ACC112 (cell line): ENCODE measurements around the gene PRSS53.

Experiments
- H2AFZ ChIP-seq: fragments of 200-600 bp; sonication (generic); one replicate; pipeline ENCODE4 v1.6.0; 2017; ENCODE audit warnings: antibody characterized with exemption, low read length; ENCODE audit not compliant: unreplicated experiment
- H3K27ac ChIP-seq: fragments of 200-600 bp; sonication (generic); 2 replicates; pipeline ENCODE4 v1.5.1; 2014; ENCODE audit warnings: low read depth, mild to moderate bottlenecking, antibody characterized with exemption, low read length, moderate library complexity
- H3K27me3 ChIP-seq: fragments of 200-600 bp; sonication (generic); 2 replicates; pipeline ENCODE4 v1.6.1; 2014; ENCODE audit warnings: mild to moderate bottlenecking, antibody characterized with exemption, low read length, moderate library complexity, mixed read lengths; ENCODE audit not compliant: insufficient read depth
- H3K36me3 ChIP-seq: fragments of 200-600 bp; sonication (generic); 2 replicates; pipeline ENCODE4 v1.6.1; 2016; ENCODE audit warnings: mild to moderate bottlenecking, antibody characterized with exemption, low read length, moderate library complexity, mixed read lengths; ENCODE audit not compliant: insufficient read depth
- H3K4me1 ChIP-seq: fragments of 200-600 bp; sonication (generic); one replicate; pipeline ENCODE4 v1.6.1; 2016; ENCODE audit warnings: low read length, mixed read lengths; ENCODE audit not compliant: insufficient read depth, unreplicated experiment, control insufficient read depth
- H3K4me3 ChIP-seq: fragments of 200-600 bp; sonication (generic); 2 replicates; pipeline ENCODE4 v1.5.1; 2014; ENCODE audit warnings: mild to moderate bottlenecking, low read depth, low read length
- H3K79me2 ChIP-seq: fragments of 200-600 bp; sonication (generic); one replicate; pipeline ENCODE4 v1.6.0; 2016; ENCODE audit warnings: low read length; ENCODE audit not compliant: control insufficient read depth, unreplicated experiment, insufficient read depth

The PRSS53 gene

DNA sequence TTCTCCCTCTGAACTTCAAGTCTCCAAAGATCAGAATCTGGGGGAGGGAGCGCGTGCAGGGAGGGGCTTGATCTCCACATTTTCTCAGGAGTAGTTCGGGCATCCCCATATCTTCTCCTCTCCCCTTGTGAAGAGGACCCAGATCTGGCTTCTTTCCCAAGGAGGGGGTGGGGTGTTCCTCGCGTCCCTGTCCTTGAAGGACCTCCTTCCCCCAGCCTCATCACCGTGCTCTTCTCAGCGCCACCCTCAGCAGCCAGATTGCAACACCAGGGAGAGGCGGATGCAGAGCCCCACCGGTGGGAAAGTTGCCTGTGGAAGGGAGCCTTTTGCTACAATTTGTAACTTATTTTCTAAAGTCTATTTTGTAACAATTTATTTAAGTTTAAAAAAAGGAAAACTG is 5.7 kb downstream of the PRSS53 start:
- H3K79me2 ChIP-seq: no peaks in the 10 kb centered on the region
- peaks cover 13% of the 10 kb centered on the region; the same call in 1 of the 2 replicates for H3K36me3 ChIP-seq
- no peaks in the 10 kb centered on the region for H3K27me3 ChIP-seq
- H3K27ac ChIP-seq: no peak overlapping the region
- H2AFZ ChIP-seq: no peak overlapping the region
- peaks cover 5% of the 10 kb centered on the region for H3K4me1 ChIP-seq
- H3K4me3 ChIP-seq: no peak overlapping the region

DNA sequence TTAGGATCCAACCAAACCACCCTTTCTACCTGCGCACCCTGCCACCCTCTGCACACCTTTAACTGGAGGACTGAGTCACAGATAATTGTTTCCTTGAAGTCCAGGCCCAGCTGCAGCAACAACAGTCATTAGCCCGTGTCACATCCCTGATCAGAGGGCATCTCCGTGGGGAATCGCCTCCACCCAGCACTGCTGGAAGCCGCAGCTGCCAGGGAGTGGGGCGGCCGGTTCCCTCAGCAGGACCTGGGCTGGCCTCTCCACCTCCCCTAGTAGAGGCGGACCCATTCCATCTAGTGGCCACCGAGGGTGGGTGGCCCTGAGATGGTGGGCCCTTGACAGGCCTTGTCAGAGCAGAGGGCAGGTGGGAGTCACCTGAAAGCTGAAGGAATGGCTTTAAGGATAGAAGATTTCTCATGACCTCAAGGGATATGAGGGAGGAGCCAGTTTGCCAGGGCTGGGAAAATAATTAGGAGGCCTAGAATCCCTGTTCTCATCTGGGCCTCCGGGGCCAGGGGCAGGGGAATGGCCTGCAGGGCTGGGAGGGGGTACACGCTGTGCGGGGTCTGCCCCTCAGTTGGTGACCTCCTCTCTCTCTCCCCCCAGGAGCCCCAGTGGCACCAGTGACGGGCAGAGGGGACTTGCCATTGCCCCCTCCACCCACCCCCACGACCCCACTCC is 6.2 kb downstream of the PRSS53 start:
- no peak overlapping the region for H3K27ac ChIP-seq

DNA sequence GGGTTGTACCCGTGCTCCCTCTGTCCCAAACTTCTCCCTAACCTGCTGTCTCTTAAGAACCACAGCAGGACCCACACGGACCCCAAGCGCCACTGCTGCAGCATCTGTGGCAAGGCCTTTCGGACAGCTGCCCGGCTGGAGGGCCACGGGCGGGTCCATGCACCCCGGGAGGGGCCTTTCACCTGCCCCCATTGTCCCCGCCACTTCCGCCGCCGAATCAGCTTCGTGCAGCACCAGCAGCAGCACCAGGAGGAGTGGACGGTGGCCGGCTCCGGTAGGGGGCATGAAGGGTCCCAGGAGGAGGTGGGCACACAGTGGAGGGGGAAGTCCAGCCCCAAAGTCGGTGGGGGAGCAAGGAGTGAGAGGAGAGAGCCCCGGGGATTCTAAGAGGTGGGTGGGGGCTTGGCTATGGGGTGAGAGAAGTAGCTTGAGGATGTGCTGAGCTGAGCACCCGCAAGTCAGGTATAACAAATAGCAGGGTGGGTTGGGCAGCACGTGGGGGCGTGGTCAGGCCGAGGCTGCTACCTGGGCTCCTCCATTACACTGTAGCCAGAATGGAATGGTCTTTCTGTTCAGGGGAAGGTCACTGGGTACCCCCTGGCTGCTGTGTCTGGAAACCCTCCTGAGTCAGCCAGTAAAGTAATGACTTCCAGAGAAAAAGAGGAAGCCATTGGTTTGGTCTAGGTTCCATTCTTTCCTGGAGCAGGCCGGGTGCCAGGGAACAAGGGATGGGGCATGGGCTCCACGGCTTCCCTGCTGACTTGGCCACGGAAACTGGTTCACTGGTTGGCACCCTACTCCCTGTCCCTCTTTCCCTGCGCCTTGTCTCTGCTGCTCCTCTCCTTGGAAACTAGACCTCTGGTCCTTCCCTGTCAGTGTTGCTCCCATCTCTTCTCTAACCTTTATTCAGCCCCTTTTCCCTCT is 7.1 kb downstream of the PRSS53 start:
- peaks cover 21% of the 10 kb centered on the region; the same call in 1 of the 2 replicates for H3K36me3 ChIP-seq

More for the DNA sequence above, 6.2 kb downstream of the PRSS53 start:
- H2AFZ ChIP-seq: no peak overlapping the region
- no peaks in the 10 kb centered on the region for H3K27me3 ChIP-seq
- peaks cover 18% of the 10 kb centered on the region; the same call in 1 of the 2 replicates for H3K36me3 ChIP-seq
- peaks cover 5% of the 10 kb centered on the region for H3K4me1 ChIP-seq
- H3K79me2 ChIP-seq: peaks cover 4% of the 10 kb centered on the region
- no peak overlapping the region for H3K4me3 ChIP-seq

DNA sequence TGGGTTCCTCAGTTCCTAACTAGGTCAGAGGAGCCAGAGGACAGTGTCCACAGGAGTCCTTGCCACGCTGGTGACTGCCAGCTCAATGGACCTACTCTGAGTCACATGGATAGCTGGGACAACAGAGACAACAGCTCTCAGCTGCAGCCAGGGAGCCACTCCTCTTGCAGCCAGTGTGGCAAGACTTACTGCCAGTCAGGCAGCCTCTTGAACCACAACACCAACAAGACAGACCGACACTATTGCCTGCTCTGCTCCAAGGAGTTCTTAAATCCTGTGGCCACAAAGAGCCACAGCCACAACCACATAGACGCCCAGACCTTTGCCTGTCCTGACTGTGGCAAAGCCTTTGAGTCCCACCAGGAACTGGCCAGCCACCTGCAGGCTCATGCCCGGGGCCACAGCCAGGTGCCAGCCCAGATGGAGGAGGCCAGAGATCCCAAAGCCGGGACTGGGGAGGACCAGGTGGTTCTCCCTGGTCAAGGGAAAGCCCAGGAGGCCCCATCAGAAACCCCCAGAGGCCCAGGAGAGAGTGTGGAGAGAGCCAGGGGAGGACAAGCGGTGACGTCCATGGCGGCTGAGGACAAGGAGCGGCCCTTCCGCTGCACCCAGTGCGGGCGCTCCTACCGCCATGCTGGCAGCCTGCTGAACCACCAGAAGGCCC is 7.9 kb downstream of the PRSS53 start:
- H3K27ac ChIP-seq: no peak overlapping the region
- H2AFZ ChIP-seq: no peak overlapping the region
- H3K4me3 ChIP-seq: no peak overlapping the region
- peaks cover 19% of the 10 kb centered on the region for H3K79me2 ChIP-seq
- H3K27me3 ChIP-seq: no peaks in the 10 kb centered on the region
- H3K4me1 ChIP-seq: peaks cover 5% of the 10 kb centered on the region
- peaks cover 25% of the 10 kb centered on the region; the same call in 1 of the 2 replicates for H3K36me3 ChIP-seq

More for the DNA sequence above, 7.1 kb downstream of the PRSS53 start:
- Histone ChIP-seq H3K4me1 (peaks cover 5% of the 10 kb centered on the region), H3K4me3 (no peak overlapping the region), H3K79me2 (peaks cover 12% of the 10 kb centered on the region), H3K27me3 (no peaks in the 10 kb centered on the region), H2AFZ (no peak overlapping the region), H3K27ac (no peak overlapping the region)

DNA sequence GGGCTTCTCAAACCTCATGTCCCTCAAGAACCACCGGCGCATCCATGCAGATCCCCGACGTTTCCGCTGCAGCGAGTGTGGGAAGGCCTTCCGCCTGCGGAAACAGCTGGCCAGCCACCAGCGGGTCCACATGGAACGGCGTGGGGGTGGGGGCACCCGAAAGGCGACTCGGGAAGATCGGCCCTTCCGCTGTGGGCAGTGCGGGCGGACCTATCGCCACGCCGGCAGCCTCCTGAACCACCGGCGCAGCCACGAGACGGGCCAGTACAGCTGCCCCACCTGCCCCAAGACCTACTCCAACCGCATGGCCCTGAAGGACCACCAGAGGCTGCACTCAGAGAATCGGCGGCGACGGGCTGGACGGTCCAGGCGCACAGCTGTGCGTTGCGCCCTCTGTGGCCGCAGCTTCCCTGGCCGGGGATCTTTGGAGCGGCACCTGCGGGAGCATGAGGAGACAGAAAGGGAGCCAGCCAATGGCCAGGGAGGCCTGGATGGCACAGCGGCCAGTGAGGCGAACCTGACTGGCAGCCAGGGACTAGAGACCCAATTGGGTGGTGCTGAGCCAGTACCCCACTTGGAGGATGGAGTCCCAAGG is 8.6 kb downstream of the PRSS53 start:
- H3K4me3 ChIP-seq: no peak overlapping the region

DNA sequence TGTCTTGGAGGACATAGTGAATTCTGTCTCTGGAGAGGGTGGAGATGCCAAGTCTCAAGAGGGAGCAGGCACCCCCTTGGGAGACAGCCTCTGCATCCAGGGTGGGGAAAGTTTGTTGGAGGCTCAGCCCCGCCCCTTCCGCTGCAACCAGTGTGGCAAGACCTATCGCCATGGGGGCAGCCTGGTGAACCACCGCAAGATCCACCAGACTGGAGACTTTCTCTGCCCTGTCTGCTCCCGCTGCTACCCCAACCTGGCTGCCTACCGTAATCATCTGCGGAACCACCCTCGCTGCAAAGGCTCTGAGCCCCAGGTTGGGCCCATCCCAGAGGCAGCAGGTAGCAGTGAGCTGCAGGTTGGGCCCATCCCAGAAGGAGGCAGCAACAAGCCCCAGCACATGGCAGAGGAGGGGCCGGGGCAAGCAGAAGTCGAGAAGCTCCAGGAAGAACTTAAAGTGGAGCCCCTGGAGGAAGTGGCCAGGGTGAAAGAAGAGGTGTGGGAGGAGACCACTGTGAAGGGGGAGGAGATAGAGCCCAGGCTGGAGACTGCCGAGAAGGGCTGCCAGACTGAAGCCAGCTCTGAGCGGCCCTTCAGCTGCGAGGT is 9.3 kb downstream of the PRSS53 start:
- H2AFZ ChIP-seq: no peak overlapping the region
- H3K27ac ChIP-seq: no peak overlapping the region
- H3K4me3 ChIP-seq: no peak overlapping the region
- H3K36me3 ChIP-seq: peaks cover 25% of the 10 kb centered on the region; the same call in 1 of the 2 replicates
- no peaks in the 10 kb centered on the region for H3K27me3 ChIP-seq
- peaks cover 32% of the 10 kb centered on the region for H3K79me2 ChIP-seq
- peaks cover 11% of the 10 kb centered on the region for H3K4me1 ChIP-seq

More for the DNA sequence above, 8.6 kb downstream of the PRSS53 start:
- H3K27ac ChIP-seq: no peak overlapping the region
- peaks cover 11% of the 10 kb centered on the region for H3K4me1 ChIP-seq
- H3K27me3 ChIP-seq: no peaks in the 10 kb centered on the region
- peaks cover 26% of the 10 kb centered on the region for H3K79me2 ChIP-seq
- H2AFZ ChIP-seq: no peak overlapping the region
- peaks cover 25% of the 10 kb centered on the region; the same call in 1 of the 2 replicates for H3K36me3 ChIP-seq

DNA sequence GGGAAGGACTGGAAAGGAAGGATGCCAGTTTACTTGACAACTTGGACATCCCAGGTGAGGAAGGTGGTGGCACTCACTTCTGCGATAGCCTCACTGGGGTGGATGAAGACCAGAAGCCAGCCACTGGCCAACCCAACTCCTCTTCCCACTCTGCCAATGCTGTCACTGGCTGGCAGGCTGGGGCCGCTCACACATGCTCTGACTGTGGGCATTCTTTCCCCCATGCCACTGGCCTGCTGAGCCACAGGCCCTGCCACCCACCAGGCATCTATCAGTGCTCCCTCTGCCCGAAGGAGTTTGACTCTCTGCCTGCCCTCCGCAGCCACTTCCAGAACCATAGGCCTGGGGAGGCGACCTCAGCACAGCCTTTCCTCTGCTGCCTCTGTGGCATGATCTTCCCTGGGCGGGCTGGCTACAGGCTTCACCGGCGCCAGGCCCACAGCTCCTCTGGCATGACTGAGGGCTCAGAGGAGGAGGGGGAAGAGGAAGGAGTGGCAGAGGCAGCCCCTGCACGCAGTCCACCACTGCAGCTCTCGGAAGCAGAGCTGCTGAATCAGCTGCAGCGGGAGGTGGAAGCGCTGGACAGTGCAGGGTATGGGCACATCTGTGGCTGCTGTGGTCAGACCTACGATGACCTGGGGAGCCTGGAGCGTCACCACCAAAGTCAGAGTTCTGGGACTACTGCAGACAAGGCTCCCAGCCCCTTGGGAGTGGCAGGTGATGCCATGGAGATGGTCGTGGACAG is 10.0 kb downstream of the PRSS53 start:
- Histone ChIP-seq H3K4me3 (no peak overlapping the region), H3K36me3 (peaks cover 18% of the 10 kb centered on the region; the same call in 1 of the 2 replicates), H2AFZ (no peak overlapping the region), H3K79me2 (peaks cover 32% of the 10 kb centered on the region), H3K27ac (no peak overlapping the region), H3K27me3 (no peaks in the 10 kb centered on the region), H3K4me1 (peaks cover 11% of the 10 kb centered on the region)

DNA sequence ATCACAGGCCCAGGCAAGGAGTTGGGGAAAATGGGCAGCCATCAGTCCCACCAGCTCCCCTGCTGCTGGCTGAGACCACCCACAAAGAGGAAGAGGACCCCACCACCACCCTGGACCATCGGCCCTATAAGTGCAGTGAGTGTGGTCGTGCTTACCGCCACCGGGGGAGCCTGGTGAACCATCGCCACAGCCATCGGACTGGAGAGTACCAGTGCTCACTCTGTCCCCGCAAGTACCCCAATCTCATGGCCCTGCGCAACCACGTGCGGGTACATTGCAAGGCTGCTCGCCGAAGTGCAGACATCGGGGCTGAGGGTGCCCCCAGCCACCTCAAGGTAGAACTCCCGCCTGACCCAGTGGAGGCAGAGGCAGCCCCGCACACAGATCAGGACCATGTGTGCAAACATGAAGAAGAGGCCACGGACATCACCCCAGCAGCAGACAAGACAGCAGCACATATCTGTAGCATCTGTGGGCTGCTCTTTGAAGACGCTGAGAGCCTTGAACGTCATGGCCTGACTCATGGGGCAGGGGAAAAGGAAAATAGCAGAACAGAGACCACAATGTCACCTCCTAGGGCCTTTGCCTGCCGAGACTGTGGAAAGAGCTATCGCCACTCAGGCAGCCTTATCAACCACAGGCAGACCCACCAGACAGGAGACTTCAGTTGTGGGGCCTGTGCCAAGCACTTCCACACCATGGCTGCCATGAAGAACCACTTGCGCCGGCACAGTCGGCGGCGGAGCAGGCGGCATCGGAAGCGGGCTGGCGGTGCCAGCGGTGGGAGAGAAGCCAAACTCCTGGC is 10.9 kb downstream of the PRSS53 start:
- Histone ChIP-seq H3K79me2 (peaks cover 35% of the 10 kb centered on the region), H2AFZ (no peak overlapping the region)

DNA sequence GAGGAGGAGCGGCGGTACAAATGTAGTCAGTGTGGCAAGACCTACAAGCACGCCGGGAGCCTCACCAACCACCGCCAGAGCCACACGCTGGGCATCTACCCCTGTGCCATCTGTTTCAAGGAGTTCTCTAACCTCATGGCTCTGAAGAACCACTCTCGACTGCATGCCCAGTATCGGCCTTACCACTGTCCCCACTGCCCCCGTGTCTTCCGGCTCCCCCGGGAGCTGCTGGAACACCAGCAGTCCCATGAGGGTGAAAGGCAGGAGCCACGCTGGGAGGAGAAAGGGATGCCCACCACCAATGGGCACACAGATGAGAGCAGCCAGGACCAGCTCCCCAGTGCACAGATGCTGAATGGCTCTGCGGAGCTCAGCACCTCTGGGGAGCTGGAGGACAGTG is 11.7 kb downstream of the PRSS53 start:
- Histone ChIP-seq H3K4me1 (peaks cover 9% of the 10 kb centered on the region), H3K27ac (no peak overlapping the region), H2AFZ (no peak overlapping the region), H3K79me2 (peaks cover 43% of the 10 kb centered on the region), H3K4me3 (no peak overlapping the region), H3K36me3 (peaks cover 18% of the 10 kb centered on the region; the same call in 1 of the 2 replicates), H3K27me3 (no peaks in the 10 kb centered on the region)

More for the DNA sequence above, 10.9 kb downstream of the PRSS53 start:
- no peaks in the 10 kb centered on the region for H3K27me3 ChIP-seq
- H3K36me3 ChIP-seq: peaks cover 18% of the 10 kb centered on the region; the same call in 1 of the 2 replicates
- H3K4me1 ChIP-seq: peaks cover 11% of the 10 kb centered on the region
- H3K4me3 ChIP-seq: no peak overlapping the region
- no peak overlapping the region for H3K27ac ChIP-seq
